Measurements from ENCODE around the gene CRTAC1. TPM values are rescaled to one million over a fixed set of nuclear protein-coding genes. Genes with fewer than 3 reads are reported as not detected.

Gene CRTAC1, protein sequence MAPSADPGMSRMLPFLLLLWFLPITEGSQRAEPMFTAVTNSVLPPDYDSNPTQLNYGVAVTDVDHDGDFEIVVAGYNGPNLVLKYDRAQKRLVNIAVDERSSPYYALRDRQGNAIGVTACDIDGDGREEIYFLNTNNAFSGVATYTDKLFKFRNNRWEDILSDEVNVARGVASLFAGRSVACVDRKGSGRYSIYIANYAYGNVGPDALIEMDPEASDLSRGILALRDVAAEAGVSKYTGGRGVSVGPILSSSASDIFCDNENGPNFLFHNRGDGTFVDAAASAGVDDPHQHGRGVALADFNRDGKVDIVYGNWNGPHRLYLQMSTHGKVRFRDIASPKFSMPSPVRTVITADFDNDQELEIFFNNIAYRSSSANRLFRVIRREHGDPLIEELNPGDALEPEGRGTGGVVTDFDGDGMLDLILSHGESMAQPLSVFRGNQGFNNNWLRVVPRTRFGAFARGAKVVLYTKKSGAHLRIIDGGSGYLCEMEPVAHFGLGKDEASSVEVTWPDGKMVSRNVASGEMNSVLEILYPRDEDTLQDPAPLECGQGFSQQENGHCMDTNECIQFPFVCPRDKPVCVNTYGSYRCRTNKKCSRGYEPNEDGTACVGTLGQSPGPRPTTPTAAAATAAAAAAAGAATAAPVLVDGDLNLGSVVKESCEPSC
- 0.14 TPM in 1 of 2 replicates, not detected in the other for total RNA-seq

DNA sequence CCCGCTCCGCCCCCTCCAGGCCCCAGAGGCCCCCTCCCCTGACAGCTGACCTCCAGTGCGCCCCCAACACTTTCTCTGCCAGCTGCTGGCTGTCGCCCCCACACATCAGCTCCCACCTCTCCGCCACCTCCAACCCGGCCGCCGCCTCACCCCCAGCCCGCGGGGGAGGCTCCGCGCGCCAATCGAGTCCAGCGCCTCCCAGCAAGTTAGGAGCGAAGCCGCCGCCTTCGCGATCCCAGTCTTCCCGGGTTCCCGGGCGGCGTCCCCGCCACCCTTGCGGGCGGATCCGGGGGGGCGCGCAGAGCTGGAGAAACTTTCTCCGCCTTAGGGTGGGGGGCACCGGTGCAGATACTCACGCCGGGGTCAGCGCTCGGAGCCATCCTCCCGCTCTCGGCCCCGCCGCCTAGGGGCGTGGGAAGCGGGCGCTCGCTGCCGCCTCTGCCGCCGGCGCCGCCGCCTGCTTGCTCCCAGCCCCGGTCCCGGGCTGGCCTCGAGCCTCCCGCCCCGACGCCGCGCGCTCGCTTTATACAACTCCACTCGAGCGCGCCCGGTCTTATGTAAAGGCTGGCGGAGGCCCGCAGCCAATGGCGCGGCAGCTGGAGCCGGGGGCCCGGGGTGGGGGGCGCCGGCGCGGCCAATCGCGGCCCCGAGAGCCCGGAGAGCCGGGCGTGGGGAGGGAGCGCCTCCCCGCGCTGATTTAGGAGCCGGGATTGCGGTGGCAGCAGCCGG lies at the start of gene CRTAC1:
CRTAC1 (minus strand) TSS at position 529 of the 729 bp plus-strand sequence; CDS start at position 380, 149 bp downstream.

DNA sequence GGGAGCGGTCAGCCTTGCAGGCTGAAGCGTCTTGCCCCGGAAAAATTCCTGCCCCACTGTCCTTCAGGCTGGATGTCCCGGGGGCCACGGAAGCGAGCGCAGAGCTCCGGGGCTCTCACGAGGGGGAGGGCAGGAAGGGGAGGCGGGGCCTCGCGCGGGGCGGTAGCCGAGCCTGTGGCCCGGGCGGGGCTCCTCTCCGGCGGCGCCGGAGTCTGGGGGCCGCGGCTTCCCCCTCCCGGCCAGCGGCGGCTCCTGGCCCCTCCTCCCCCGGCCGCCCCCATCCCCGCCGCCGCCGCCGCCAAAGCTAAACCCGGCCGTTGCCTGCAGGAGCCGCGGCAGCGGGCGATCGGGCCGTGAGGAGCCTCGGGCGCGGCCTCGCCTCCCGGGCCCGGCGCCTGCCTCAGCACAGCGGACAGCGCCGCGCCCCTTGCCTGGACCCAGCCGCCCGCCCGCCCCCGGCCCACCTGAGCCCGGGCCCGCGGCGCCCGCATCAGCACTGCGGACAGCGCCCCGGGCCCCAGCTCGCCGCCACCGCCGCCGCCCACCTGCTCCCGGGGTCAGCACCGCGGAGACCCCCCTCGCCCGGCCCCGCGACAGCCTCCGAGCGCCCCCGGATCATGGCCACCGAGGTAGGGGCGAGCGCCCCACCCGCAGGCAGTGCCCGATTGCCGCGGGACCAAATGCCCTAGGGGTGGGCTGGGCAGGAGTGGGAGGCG lies 180.6 kb downstream of the CRTAC1 start, which contains the start of gene GOLGA7B:
GOLGA7B (plus strand) TSS at position 157 of the 716 bp plus-strand sequence; CDS start at position 618, 461 bp downstream.

Other genes starting within 250 kb of the CRTAC1 start
- 0.21 and 0.34 TPM in 2 replicates for gene GOLGA7B, start 180.8 kb downstream of the CRTAC1 start, total RNA-seq
- 13.3 and 20.1 TPM in 2 replicates for gene R3HCC1L, start 104.0 kb upstream of the CRTAC1 start, total RNA-seq
- gene LOXL4, start 237.6 kb upstream of the CRTAC1 start, total RNA-seq, result 2.0 TPM in 1 of 2 replicates, not detected in the other

Measured in nasal cavity respiratory epithelium epithelial cell of viscerocranial mucosa (primary cell).